NK-92 treated with Interleukin-12 subunit alpha and Interleukin-12 subunit beta, amount 100 ng/mL, for 24 hours (cell line): ENCODE results near the gene BAIAP3.

Source experiments
- DNase-seq: peaks from one replicate; lab custom pipeline; 2025; lab: John Stamatoyannopoulos, UW

Gene BAIAP3

DNA sequence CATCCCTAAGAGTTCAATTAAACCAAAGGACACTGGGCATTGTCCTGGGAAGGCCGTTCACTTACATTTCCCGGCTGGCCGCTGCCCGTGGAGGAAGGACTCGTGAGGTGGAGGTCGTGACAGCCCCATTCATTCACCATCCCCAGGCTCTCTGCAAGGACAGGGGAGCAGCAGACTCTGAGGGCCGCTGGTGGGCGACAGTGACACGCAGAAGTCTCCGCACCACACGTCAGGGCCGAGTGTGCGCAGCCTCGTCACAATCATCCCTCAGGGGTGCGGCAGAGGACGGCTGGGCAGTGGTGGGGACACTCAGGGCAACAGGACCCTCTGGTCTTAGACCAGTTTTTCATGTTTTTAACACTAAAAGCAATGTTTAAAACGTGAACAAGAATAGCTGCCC, 59.4 kb downstream of the BAIAP3 start:
- no peak for DNase-seq

DNA sequence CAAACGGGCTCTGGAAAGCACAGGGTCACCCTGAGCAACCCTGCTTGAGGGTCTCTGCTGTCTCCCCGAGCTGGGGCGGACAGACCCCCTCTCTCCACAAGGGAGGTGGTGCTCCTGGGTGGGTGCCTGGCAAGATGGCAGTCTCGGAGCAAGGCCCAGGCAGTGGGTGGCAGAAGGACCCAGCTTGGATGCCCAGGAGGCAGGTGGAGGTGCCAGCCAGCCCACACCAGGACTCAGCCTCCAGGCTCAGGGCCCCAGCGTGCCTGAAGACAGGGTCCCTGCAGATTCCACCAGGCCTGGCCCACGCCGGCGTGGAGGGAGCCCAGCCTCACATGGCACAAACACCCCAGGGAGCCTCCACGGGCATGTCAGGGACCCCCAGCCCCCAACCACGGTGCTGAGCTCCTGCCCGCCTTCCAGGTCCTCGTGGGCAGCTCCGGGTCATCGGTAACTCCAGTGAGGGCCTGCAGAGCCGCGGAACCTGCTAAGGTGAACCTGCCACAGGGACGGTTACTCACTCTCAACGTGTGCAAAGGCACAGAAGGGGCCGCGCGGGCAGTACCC, 60.2 kb downstream of the BAIAP3 start:
- DNase-seq = no peak

DNA sequence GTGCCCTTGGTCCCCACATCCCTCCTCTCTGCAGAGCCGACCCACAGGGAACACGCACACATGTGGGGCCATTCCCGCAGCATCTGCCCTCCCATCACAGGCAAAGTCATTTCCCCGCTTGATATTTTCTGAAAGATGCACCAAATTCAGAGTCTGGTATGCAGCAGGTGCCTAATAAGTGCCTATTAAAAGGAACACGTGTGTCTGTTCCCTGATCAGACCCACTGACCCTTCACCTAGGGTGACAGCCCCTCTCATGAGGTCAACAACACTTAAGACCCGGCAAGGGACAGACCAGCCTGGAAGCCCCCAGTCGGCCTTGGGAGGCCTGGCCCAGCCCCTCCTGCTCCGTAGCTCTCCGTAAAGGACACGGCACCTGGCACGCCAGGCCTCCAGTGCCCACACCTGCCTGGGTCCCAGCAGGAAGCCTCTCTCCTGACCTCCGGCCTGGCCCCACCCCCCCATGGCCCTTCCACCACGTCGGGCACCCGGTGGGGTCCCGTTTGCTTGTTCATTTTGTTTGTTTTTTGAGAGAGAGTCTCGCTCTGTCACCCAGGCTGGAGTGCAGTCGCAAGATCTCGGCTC, 61.0 kb downstream of the BAIAP3 start:
- no peak for DNase-seq

DNA sequence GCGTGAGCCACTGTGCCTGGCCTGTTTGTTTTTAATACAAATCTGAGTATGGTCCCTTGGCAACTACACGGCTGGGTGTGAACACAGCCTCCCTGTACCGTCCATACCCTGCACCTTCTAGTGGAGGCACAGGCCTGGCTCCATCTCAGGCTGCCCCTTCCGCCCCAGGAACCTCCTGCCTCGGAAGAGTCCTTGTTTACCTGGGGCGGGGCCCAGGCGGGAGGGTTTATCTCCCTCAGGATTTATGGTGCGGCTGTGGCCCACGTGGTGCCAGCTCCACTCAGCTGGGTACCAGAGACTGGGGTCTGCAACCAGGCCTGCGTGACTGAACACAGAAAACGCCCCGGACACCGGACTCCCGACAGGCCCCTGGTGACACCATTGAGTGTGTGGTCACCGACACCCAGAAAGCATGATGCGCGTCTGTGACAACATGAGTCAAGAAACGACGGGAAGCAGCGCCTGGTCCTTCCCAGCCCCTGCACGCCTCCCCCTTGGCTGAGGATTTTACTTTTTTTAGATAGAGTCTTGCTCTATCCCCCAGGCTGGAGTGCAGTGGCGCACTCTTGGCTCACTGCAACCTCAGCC, 62.1 kb downstream of the BAIAP3 start:
- no peak for DNase-seq

DNA sequence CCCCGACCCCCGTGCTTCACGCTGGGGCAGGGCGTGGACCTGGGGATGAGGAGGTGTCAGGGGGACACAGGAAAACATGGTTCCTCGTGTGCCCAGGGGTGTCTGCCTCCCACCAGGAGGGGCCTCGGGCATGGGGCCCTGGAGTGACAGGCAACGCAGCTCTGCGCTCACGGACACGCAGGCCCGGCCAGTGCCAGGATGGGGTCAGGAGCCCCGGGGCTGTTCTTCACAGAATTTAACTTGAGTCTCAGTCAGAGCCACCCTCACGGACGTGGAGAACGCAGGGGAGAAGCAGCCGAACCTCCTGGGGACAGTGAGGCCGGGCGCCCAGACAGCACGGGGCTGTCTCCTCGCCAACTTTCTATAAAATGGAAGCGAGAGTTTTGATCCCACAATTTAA, 64.3 kb downstream of the BAIAP3 start:
- DNase-seq = no peak

DNA sequence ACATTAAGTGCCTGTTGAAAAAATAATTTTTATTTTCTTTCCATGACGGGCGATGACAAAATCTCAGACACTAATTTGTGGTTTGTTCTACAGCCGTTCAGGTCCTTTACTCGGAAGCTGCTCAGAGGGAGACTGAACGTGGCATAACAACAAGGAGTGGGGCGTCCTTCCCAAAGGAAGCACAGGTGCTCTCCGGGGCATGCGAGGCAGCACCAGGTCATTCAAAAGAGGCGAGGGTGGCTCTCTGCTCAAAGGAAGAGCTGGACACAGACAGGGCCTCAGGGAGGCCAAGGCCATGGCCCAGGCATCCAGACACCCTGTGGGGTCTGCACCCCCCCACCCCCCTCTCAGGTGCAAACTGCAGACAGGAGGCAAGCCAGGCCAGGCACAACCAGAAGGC, 64.9 kb downstream of the BAIAP3 start:
- DNase-seq = no peak
